ENCODE measurements around the gene LRP2BP. TPM values are rescaled to one million over a fixed set of nuclear protein-coding genes. Genes with fewer than 3 reads are reported as not detected.

Gene LRP2BP
- total RNA-seq, 1 experiment from 2014 or later = 0.26 TPM

- no peak overlapping the region for H2AFZ ChIP-seq (ENCODE audit: low read length)
- H3K9me2 ChIP-seq (replicated peaks; ENCODE audit: insufficient read depth, low read length) = no peaks in the 10 kb centered on the region
- H3K4me1 ChIP-seq (ENCODE audit: low read length) = no peaks in the 10 kb centered on the region
- no peaks in the 10 kb centered on the region for H3K79me2 ChIP-seq (ENCODE audit: low read length)
- no peaks in the 10 kb centered on the region for H3K9me3 ChIP-seq (ENCODE audit: low read length)
- no peak overlapping the region for H3K4me3 ChIP-seq (ENCODE audit: low read length)
- no peak for DNase-seq
- H3K4me2 ChIP-seq (ENCODE audit: low read depth, low read length, poor library complexity, severe bottlenecking) = no peak overlapping the region
- no peak overlapping the region for H3K9ac ChIP-seq (ENCODE audit: low read length)
- H3K27ac ChIP-seq (ENCODE audit: low read length) = no peak overlapping the region
- H3K36me3 ChIP-seq (ENCODE audit: insufficient read depth, low read length) = no peaks in the 10 kb centered on the region
- no peaks in the 10 kb centered on the region for H3K27me3 ChIP-seq (ENCODE audit: low read length)
- H4K20me1 ChIP-seq (ENCODE audit: insufficient read depth, low read depth, low read length) = no peaks in the 10 kb centered on the region
Measured at GRCh38 chr4:185352202-185352601, 43.5 kb downstream of the LRP2BP start.

GRCh38 chr4:185351691-185352090, 44.0 kb downstream of the LRP2BP start:
- no peak overlapping the region for H2AFZ ChIP-seq (ENCODE audit: low read length)
- no peaks in the 10 kb centered on the region for H3K79me2 ChIP-seq (ENCODE audit: low read length)
- no peak overlapping the region for H3K4me2 ChIP-seq (ENCODE audit: low read depth, low read length, poor library complexity, severe bottlenecking)
- no peak overlapping the region for H3K4me3 ChIP-seq (ENCODE audit: low read length)
- H3K9me3 ChIP-seq (ENCODE audit: low read length) = no peaks in the 10 kb centered on the region
- H4K20me1 ChIP-seq (ENCODE audit: insufficient read depth, low read depth, low read length) = no peaks in the 10 kb centered on the region
- no peak overlapping the region for H3K9ac ChIP-seq (ENCODE audit: low read length)
- no peak for DNase-seq
- no peaks in the 10 kb centered on the region for H3K9me2 ChIP-seq (replicated peaks; ENCODE audit: insufficient read depth, low read length)
- no peak overlapping the region for H3K27ac ChIP-seq (ENCODE audit: low read length)
- H3K27me3 ChIP-seq (ENCODE audit: low read length) = no peaks in the 10 kb centered on the region
- no peaks in the 10 kb centered on the region; the same call in 1 of the 2 replicates for H3K36me3 ChIP-seq (ENCODE audit: insufficient read depth, low read length)
- H3K4me1 ChIP-seq (ENCODE audit: low read length) = no peaks in the 10 kb centered on the region

GRCh38 chr4:185346975-185347601, 48.6 kb downstream of the LRP2BP start:
- Histone ChIP-seq H3K4me3 (ENCODE audit: low read length) (no peak overlapping the region), H3K27ac (ENCODE audit: low read length) (no peak overlapping the region), H2AFZ (ENCODE audit: low read length) (no peak overlapping the region), H3K9ac (ENCODE audit: low read length) (no peak overlapping the region), H3K9me3 (ENCODE audit: low read length) (no peaks in the 10 kb centered on the region), H3K79me2 (ENCODE audit: low read length) (no peaks in the 10 kb centered on the region), H3K4me2 (ENCODE audit: low read depth, low read length, poor library complexity, severe bottlenecking) (no peak overlapping the region), H3K36me3 (ENCODE audit: insufficient read depth, low read length) (no peaks in the 10 kb centered on the region; the same call in 1 of the 2 replicates), H4K20me1 (ENCODE audit: insufficient read depth, low read depth, low read length) (no peaks in the 10 kb centered on the region), H3K27me3 (ENCODE audit: low read length) (no peaks in the 10 kb centered on the region), H3K4me1 (ENCODE audit: low read length) (no peaks in the 10 kb centered on the region), H3K9me2 (replicated peaks; ENCODE audit: insufficient read depth, low read length) (no peaks in the 10 kb centered on the region)
- DNase-seq = no peak

GRCh38 chr4:185344743-185345538, 50.8 kb downstream of the LRP2BP start:
- Histone ChIP-seq H4K20me1 (ENCODE audit: insufficient read depth, low read depth, low read length) (no peaks in the 10 kb centered on the region), H3K9ac (ENCODE audit: low read length) (no peak overlapping the region), H3K4me1 (ENCODE audit: low read length) (peaks cover 5% of the 10 kb centered on the region), H3K79me2 (ENCODE audit: low read length) (peaks cover 3% of the 10 kb centered on the region; the same call in 1 of the 2 replicates), H3K9me3 (ENCODE audit: low read length) (no peaks in the 10 kb centered on the region), H3K27ac (ENCODE audit: low read length) (no peak overlapping the region), H3K4me3 (ENCODE audit: low read length) (no peak overlapping the region), H2AFZ (ENCODE audit: low read length) (no peak overlapping the region), H3K9me2 (replicated peaks; ENCODE audit: insufficient read depth, low read length) (no peaks in the 10 kb centered on the region), H3K27me3 (ENCODE audit: low read length) (no peaks in the 10 kb centered on the region), H3K36me3 (ENCODE audit: insufficient read depth, low read length) (peaks cover 3% of the 10 kb centered on the region; the same call in 1 of the 2 replicates), H3K4me2 (ENCODE audit: low read depth, low read length, poor library complexity, severe bottlenecking) (no peak overlapping the region)
- DNase-seq = no peak

- Histone ChIP-seq H3K4me3 (ENCODE audit: low read length) (no peak overlapping the region), H3K9me3 (ENCODE audit: low read length) (no peaks in the 10 kb centered on the region), H3K9ac (ENCODE audit: low read length) (no peak overlapping the region), H3K4me2 (ENCODE audit: low read depth, low read length, poor library complexity, severe bottlenecking) (no peak overlapping the region), H2AFZ (ENCODE audit: low read length) (no peak overlapping the region), H3K27me3 (ENCODE audit: low read length) (no peaks in the 10 kb centered on the region), H3K4me1 (ENCODE audit: low read length) (peaks cover 14% of the 10 kb centered on the region), H4K20me1 (ENCODE audit: insufficient read depth, low read depth, low read length) (no peaks in the 10 kb centered on the region), H3K27ac (ENCODE audit: low read length) (no peak overlapping the region), H3K79me2 (ENCODE audit: low read length) (peaks cover 3% of the 10 kb centered on the region; the same call in 1 of the 2 replicates), H3K9me2 (replicated peaks; ENCODE audit: insufficient read depth, low read length) (no peaks in the 10 kb centered on the region), H3K36me3 (ENCODE audit: insufficient read depth, low read length) (peaks cover 3% of the 10 kb centered on the region; the same call in 1 of the 2 replicates)
- DNase-seq = no peak
Measured at GRCh38 chr4:185343726-185344581, 51.8 kb downstream of the LRP2BP start.

GRCh38 chr4:185341841-185342240, 53.9 kb downstream of the LRP2BP start:
- Histone ChIP-seq H3K4me3 (ENCODE audit: low read length) (no peak overlapping the region), H3K27ac (ENCODE audit: low read length) (no peak overlapping the region), H2AFZ (ENCODE audit: low read length) (no peak overlapping the region), H3K9me2 (replicated peaks; ENCODE audit: insufficient read depth, low read length) (no peaks in the 10 kb centered on the region), H3K9me3 (ENCODE audit: low read length) (no peaks in the 10 kb centered on the region), H3K4me2 (ENCODE audit: low read depth, low read length, poor library complexity, severe bottlenecking) (no peak overlapping the region), H4K20me1 (ENCODE audit: insufficient read depth, low read depth, low read length) (no peaks in the 10 kb centered on the region), H3K79me2 (ENCODE audit: low read length) (peaks cover 20% of the 10 kb centered on the region), H3K27me3 (ENCODE audit: low read length) (no peaks in the 10 kb centered on the region), H3K4me1 (ENCODE audit: low read length) (peaks cover 19% of the 10 kb centered on the region), H3K36me3 (ENCODE audit: insufficient read depth, low read length) (peaks cover 6% of the 10 kb centered on the region; the same call in 1 of the 2 replicates), H3K9ac (ENCODE audit: low read length) (no peak overlapping the region)
- no peak for DNase-seq

- no peak for DNase-seq
- Histone ChIP-seq H3K9me2 (replicated peaks; ENCODE audit: insufficient read depth, low read length) (no peaks in the 10 kb centered on the region), H3K4me3 (ENCODE audit: low read length) (no peak overlapping the region), H3K9ac (ENCODE audit: low read length) (no peak overlapping the region), H3K27me3 (ENCODE audit: low read length) (no peaks in the 10 kb centered on the region), H3K4me2 (ENCODE audit: low read depth, low read length, poor library complexity, severe bottlenecking) (no peak overlapping the region), H2AFZ (ENCODE audit: low read length) (no peak overlapping the region), H3K27ac (ENCODE audit: low read length) (no peak overlapping the region), H3K36me3 (ENCODE audit: insufficient read depth, low read length) (peaks cover 6% of the 10 kb centered on the region; the same call in 1 of the 2 replicates), H3K4me1 (ENCODE audit: low read length) (peaks cover 19% of the 10 kb centered on the region), H4K20me1 (ENCODE audit: insufficient read depth, low read depth, low read length) (no peaks in the 10 kb centered on the region), H3K9me3 (ENCODE audit: low read length) (no peaks in the 10 kb centered on the region), H3K79me2 (ENCODE audit: low read length) (peaks cover 20% of the 10 kb centered on the region)
Measured at GRCh38 chr4:185341377-185341776, 54.3 kb downstream of the LRP2BP start.

- Histone ChIP-seq H3K9me3 (ENCODE audit: low read length) (no peaks in the 10 kb centered on the region), H3K4me1 (ENCODE audit: low read length) (peaks cover 19% of the 10 kb centered on the region), H3K79me2 (ENCODE audit: low read length) (peaks cover 20% of the 10 kb centered on the region)
Measured at GRCh38 chr4:185339941-185340340, 55.8 kb downstream of the LRP2BP start.

More at GRCh38 chr4:185339941-185340340, 55.8 kb downstream of the LRP2BP start:
- peak; percentile 42 for DNase-seq
- H3K4me3 ChIP-seq (ENCODE audit: low read length) = no peak overlapping the region
- no peak overlapping the region for H3K9ac ChIP-seq (ENCODE audit: low read length)
- H2AFZ ChIP-seq (ENCODE audit: low read length) = no peak overlapping the region
- no peak overlapping the region for H3K4me2 ChIP-seq (ENCODE audit: low read depth, low read length, poor library complexity, severe bottlenecking)
- no peaks in the 10 kb centered on the region for H3K9me2 ChIP-seq (replicated peaks; ENCODE audit: insufficient read depth, low read length)
- peaks cover 6% of the 10 kb centered on the region; the same call in 1 of the 2 replicates for H3K36me3 ChIP-seq (ENCODE audit: insufficient read depth, low read length)
- H3K27me3 ChIP-seq (ENCODE audit: low read length) = no peaks in the 10 kb centered on the region
- peak overlapping the region; percentile 45; the same call in 1 of the 2 replicates for H3K27ac ChIP-seq (ENCODE audit: low read length)
- H4K20me1 ChIP-seq (ENCODE audit: insufficient read depth, low read depth, low read length) = no peaks in the 10 kb centered on the region
